Right cardiac atrium (tissue), 5 donors: ENCODE data around the gene SCUBE3. TPM values are rescaled to one million over a fixed set of nuclear protein-coding genes. Genes with fewer than 3 reads are reported as not detected.

Source experiments
- ATAC-seq, 2 donors: fragments of 200-7000 bp; cut with Tn5 transposase; one replicate each; pipeline versions ENCODE4 v1.8.0 to v1.9.1; 2020; ENCODE audit warnings: moderate library complexity in 2 of 2, mild to moderate bottlenecking in 1 of 2
- DNase-seq, 3 donors: peaks; one replicate each; pipeline ENCODE4 v3.0.0-alpha.2; 2020
- H3K27ac ChIP-seq: one replicate; pipeline ENCODE4 v1.5.1; 2013; ENCODE audit warnings: mild to moderate bottlenecking, low read length, control low read depth, moderate library complexity
- H3K27me3 ChIP-seq: one replicate; pipeline ENCODE4 v1.6.1; 2013; ENCODE audit not compliant: control insufficient read depth, insufficient read depth
- H3K4me1 ChIP-seq: one replicate; pipeline ENCODE4 v1.6.1; 2013; ENCODE audit warnings: low read length; ENCODE audit not compliant: control insufficient read depth, insufficient read depth
- H3K4me3 ChIP-seq: one replicate; pipeline ENCODE4 v1.5.1; 2013; ENCODE audit warnings: low read length, control low read depth
- H3K9me3 ChIP-seq: one replicate; pipeline ENCODE4 v1.6.1; 2013; ENCODE audit warnings: low read length; ENCODE audit not compliant: control insufficient read depth
- WGBS: extraction: QIAGEN DNeasy Blood & Tissue Kit; methylation state at CpG from one replicate; pipeline ENCODE4 v1.1.7; 2013; 5-methylcytosine and 5-hydroxymethylcytosine counted together
- intact Hi-C, 4 donors: fragments of 100-400 bp; cut with DNase I; formaldehyde crosslinking; loops; one replicate each; pipeline versions ENCODE4 v1.11.0 to v1.14.0; 2022 to 2023
- polyA plus RNA-seq: library from polyadenylated mRNA; stranded (reverse); fragments of 200-250 nt; gene quantifications from one replicate; pipeline ENCODE4 v1.2.3, GENCODE V29; 2013
- total RNA-seq, 4 donors: library from RNA; stranded (reverse); fragmentation: NEBNext Ultra II Directional; extraction: Animal tissue kit (Norgen Biotek cat#: 25700); gene quantifications; one replicate each; pipeline ENCODE4 v1.2.1, GENCODE V29; 2021
- donor health status: healthy with polysubstance abuse.
- donor health status: DM: no; HTN: yes; CAD: no.
- donor health status: DM: no; HTN: no; CAD: no.
- donor health status: DM: no; HTN: yes; CAD: no; lungs with severe emphysema.
- donor health status: DM: yes; HTN: yes; CAD: no.

SCUBE3 gene
- total and polyA plus RNA-seq, 5 donors: 0.25 to 0.86 (median 0.38) TPM

- DNase-seq (no peak), ATAC-seq (no peak)
- WGBS: 86% methylated on average over 2 of the region's 2 CpGs
- Histone ChIP-seq H3K27ac (no peak overlapping the region), H3K4me1 (no peaks in the 10 kb centered on the region), H3K4me3 (no peak overlapping the region), H3K9me3 (no peaks in the 10 kb centered on the region), H3K27me3 (no peaks in the 10 kb centered on the region)
- intact Hi-C loops: loop anchor here in 2 of 4 donors (5.0 to 10.0 kb wide), 3 partner anchors 62 to 215 kb away; partner anchors contain the start of gene TCP11 (in 1 of the 2)
Measured at GRCh38 chr6:35209622-35210247, 4.0 kb upstream of the SCUBE3 start.

GRCh38 chr6:35213298-35213791 lies 411 bp upstream of the SCUBE3 start:
- 17% methylated on average over 51 of the region's 51 CpGs for WGBS
- DNase-seq (peak in 2 of 3 donors; percentile 60 to 66), ATAC-seq (no peak)
- H3K27me3 ChIP-seq: no peaks in the 10 kb centered on the region
- peak overlapping the region; percentile 57 for H3K4me3 ChIP-seq
- H3K27ac ChIP-seq: no peak overlapping the region
- peaks cover 2% of the 10 kb centered on the region for H3K4me1 ChIP-seq
- intact Hi-C loops: loop anchor here in 1 of 4 donors (10.0 kb wide), 1 partner anchor 219 kb away; no protein-coding TSS in a partner anchor
- H3K9me3 ChIP-seq: no peaks in the 10 kb centered on the region

- H3K27me3 ChIP-seq: no peaks in the 10 kb centered on the region
- no peak for DNase-seq
- no peak for ATAC-seq
- H3K27ac ChIP-seq: no peak overlapping the region
- intact Hi-C loops: loop anchor here in 1 of 4 donors (10.0 kb wide), 1 partner anchor 220 kb away; no protein-coding TSS in a partner anchor
- H3K9me3 ChIP-seq: no peaks in the 10 kb centered on the region
- H3K4me1 ChIP-seq: peaks cover 2% of the 10 kb centered on the region
- WGBS: 50% methylated on average over 18 of the region's 18 CpGs
- H3K4me3 ChIP-seq: peak overlapping the region; percentile 57
Measured at GRCh38 chr6:35214869-35215664, 1.3 kb downstream of the SCUBE3 start.

- Histone ChIP-seq H3K4me1 (peaks cover 2% of the 10 kb centered on the region), H3K27ac (no peak overlapping the region), H3K9me3 (no peaks in the 10 kb centered on the region), H3K4me3 (no peak overlapping the region), H3K27me3 (no peaks in the 10 kb centered on the region)
- WGBS: 90% methylated on average over 6 of the region's 6 CpGs
- DNase-seq: no peak
- ATAC-seq: no peak
- intact Hi-C loops: loop anchor here in 1 of 4 donors (10.0 kb wide), 1 partner anchor 221 kb away; no protein-coding TSS in a partner anchor
Measured at GRCh38 chr6:35215665-35216411, 2.1 kb downstream of the SCUBE3 start.

GRCh38 chr6:35216412-35216732 lies 2.6 kb downstream of the SCUBE3 start:
- ATAC-seq (no peak), DNase-seq (no peak)
- Histone ChIP-seq H3K4me1 (peaks cover 2% of the 10 kb centered on the region), H3K4me3 (no peak overlapping the region), H3K9me3 (no peaks in the 10 kb centered on the region), H3K27ac (no peak overlapping the region), H3K27me3 (no peaks in the 10 kb centered on the region)
- intact Hi-C loops: loop anchor here in 1 of 4 donors (10.0 kb wide), 1 partner anchor 222 kb away; no protein-coding TSS in a partner anchor
- 93% methylated on average over 1 of the region's 1 CpG for WGBS

GRCh38 chr6:35216851-35217811 lies 3.4 kb downstream of the SCUBE3 start:
- no peak for ATAC-seq
- Histone ChIP-seq H3K9me3 (no peaks in the 10 kb centered on the region), H3K27me3 (no peaks in the 10 kb centered on the region), H3K27ac (no peak overlapping the region), H3K4me3 (no peak overlapping the region), H3K4me1 (peaks cover 2% of the 10 kb centered on the region)
- intact Hi-C loops: loop anchor here in 1 of 4 donors (10.0 kb wide), 1 partner anchor 222 kb away; no protein-coding TSS in a partner anchor
- 46% methylated on average over 16 of the region's 17 CpGs for WGBS
- DNase-seq: no peak

- peaks cover 2% of the 10 kb centered on the region for H3K4me1 ChIP-seq
- no peaks in the 10 kb centered on the region for H3K27me3 ChIP-seq
- DNase-seq (no peak), ATAC-seq (no peak)
- WGBS: 50% methylated on average over 4 of the region's 4 CpGs
- H3K4me3 ChIP-seq: no peak overlapping the region
- intact Hi-C loops: loop anchor here in 1 of 4 donors (10.0 kb wide), 1 partner anchor 223 kb away; no protein-coding TSS in a partner anchor
- H3K27ac ChIP-seq: no peak overlapping the region
- H3K9me3 ChIP-seq: no peaks in the 10 kb centered on the region
Measured at GRCh38 chr6:35218021-35218420, 4.3 kb downstream of the SCUBE3 start.

GRCh38 chr6:35218456-35218855 lies 4.7 kb downstream of the SCUBE3 start:
- Histone ChIP-seq H3K9me3 (no peaks in the 10 kb centered on the region), H3K4me3 (no peak overlapping the region), H3K4me1 (peaks cover 2% of the 10 kb centered on the region), H3K27me3 (no peaks in the 10 kb centered on the region), H3K27ac (no peak overlapping the region)
- no peak for ATAC-seq
- 91% methylated on average over 4 of the region's 4 CpGs for WGBS
- no peak for DNase-seq
- intact Hi-C loops: loop anchor here in 1 of 4 donors (10.0 kb wide), 1 partner anchor 224 kb away; no protein-coding TSS in a partner anchor

GRCh38 chr6:35219683-35220326 lies 6.0 kb downstream of the SCUBE3 start:
- DNase-seq: no peak
- Histone ChIP-seq H3K27ac (no peak overlapping the region), H3K4me1 (peaks cover 2% of the 10 kb centered on the region), H3K4me3 (no peak overlapping the region), H3K27me3 (no peaks in the 10 kb centered on the region), H3K9me3 (no peaks in the 10 kb centered on the region)
- WGBS: 68% methylated on average over 4 of the region's 4 CpGs
- intact Hi-C loops: loop anchor here in 1 of 4 donors (10.0 kb wide), 1 partner anchor 225 kb away; no protein-coding TSS in a partner anchor
- ATAC-seq: no peak
